NK-92 treated with Interleukin-12 subunit alpha and Interleukin-12 subunit beta, amount 100 ng/mL, for 24 hours (cell line): ENCODE measurements around the gene GPX7.

Source experiments
- DNase-seq: peaks from one replicate; lab custom pipeline; 2025; lab: John Stamatoyannopoulos, UW

Gene GPX7

GRCh38 chr1:52588027-52588426 is 14.1 kb upstream of the GPX7 start:
- DNase-seq = no peak

- no peak for DNase-seq
Measured at GRCh38 chr1:52588535-52588934, 13.6 kb upstream of the GPX7 start.

GRCh38 chr1:52590266-52590665 is 11.9 kb upstream of the GPX7 start:
- no peak for DNase-seq

GRCh38 chr1:52592637-52593323 is 9.4 kb upstream of the GPX7 start:
- DNase-seq = no peak

- DNase-seq = no peak
Measured at GRCh38 chr1:52593495-52593894, 8.7 kb upstream of the GPX7 start.

- no peak for DNase-seq
Measured at GRCh38 chr1:52595061-52595460, 7.1 kb upstream of the GPX7 start.

- no peak for DNase-seq
Measured at GRCh38 chr1:52597912-52598311, 4.3 kb upstream of the GPX7 start.

GRCh38 chr1:52598729-52599128 is 3.4 kb upstream of the GPX7 start:
- DNase-seq = no peak

- DNase-seq = no peak
Measured at GRCh38 chr1:52599236-52599635, 2.9 kb upstream of the GPX7 start.

GRCh38 chr1:52600533-52601179 is 1.5 kb upstream of the GPX7 start:
- no peak for DNase-seq

- DNase-seq = no peak
Measured at GRCh38 chr1:52601519-52601918, 652 bp upstream of the GPX7 start.

GRCh38 chr1:52602856-52603600 is 857 bp downstream of the GPX7 start:
- DNase-seq = no peak

GRCh38 chr1:52603630-52604029 is 1.5 kb downstream of the GPX7 start:
- no peak for DNase-seq

- DNase-seq = no peak
Measured at GRCh38 chr1:52604063-52604770, 2.0 kb downstream of the GPX7 start.

- DNase-seq = no peak
Measured at GRCh38 chr1:52613636-52614373, 11.6 kb downstream of the GPX7 start.

GRCh38 chr1:52614671-52615070 is 12.5 kb downstream of the GPX7 start:
- no peak for DNase-seq

GRCh38 chr1:52615489-52616042 is 13.4 kb downstream of the GPX7 start:
- no peak for DNase-seq

- no peak for DNase-seq
Measured at GRCh38 chr1:52621950-52622349, 19.8 kb downstream of the GPX7 start.

- DNase-seq = no peak
Measured at GRCh38 chr1:52623812-52624211, 21.6 kb downstream of the GPX7 start.

GRCh38 chr1:52627028-52627427 is 24.9 kb downstream of the GPX7 start:
- no peak for DNase-seq

GRCh38 chr1:52628614-52629324 is 26.6 kb downstream of the GPX7 start:
- DNase-seq = no peak
